Measurements from ENCODE around the gene ADK.

The ADK gene

GRCh38 chr10:74306227-74306982, 155.4 kb downstream of the ADK start:
- no peak for TF ChIP-seq CTCF (IDR thresholded peaks at IDR 0.05)
- H3K36me3 ChIP-seq, result no peaks in the 10 kb centered on the region
- H3K9me3 ChIP-seq, result no peaks in the 10 kb centered on the region
- intact Hi-C loops (cut with DNase I; ENCODE audit: low total_unique reads), result no loop called here
- H3K27ac ChIP-seq, result peak overlapping the region; percentile 59 to 73
- DNase-seq, result no peak
- H3K27me3 ChIP-seq, result no peaks in the 10 kb centered on the region
- peaks cover 0 to 48% (median 10%) of the 10 kb centered on the region in 4 donors for H3K4me1 ChIP-seq
- H3K4me3 ChIP-seq, result no peak overlapping the region

GRCh38 chr10:74307061-74307651, 156.1 kb downstream of the ADK start:
- Histone ChIP-seq H3K27ac (peak overlapping the region; percentile 59 to 73), H3K27me3 (no peaks in the 10 kb centered on the region), H3K36me3 (no peaks in the 10 kb centered on the region), H3K4me1 (peaks cover 0 to 48% (median 10%) of the 10 kb centered on the region in 4 donors), H3K9me3 (no peaks in the 10 kb centered on the region), H3K4me3 (no peak overlapping the region)
- no peak for DNase-seq
- intact Hi-C loops (cut with DNase I; ENCODE audit: low total_unique reads), result no loop called here
- TF ChIP-seq CTCF (IDR thresholded peaks at IDR 0.05), result no peak

- Histone ChIP-seq H3K4me1 (peaks cover 0 to 43% (median 10%) of the 10 kb centered on the region in 4 donors), H3K27me3 (no peaks in the 10 kb centered on the region), H3K36me3 (no peaks in the 10 kb centered on the region), H3K27ac (no peak overlapping the region), H3K4me3 (no peak overlapping the region), H3K9me3 (no peaks in the 10 kb centered on the region)
- no peak for DNase-seq
- TF ChIP-seq CTCF (IDR thresholded peaks at IDR 0.05), result no peak
- intact Hi-C loops (cut with DNase I; ENCODE audit: low total_unique reads), result no loop called here
Measured at GRCh38 chr10:74310652-74311257, 159.7 kb downstream of the ADK start.

- intact Hi-C loops (cut with DNase I; ENCODE audit: low total_unique reads), result no loop called here
- no peak for DNase-seq
- H3K9me3 ChIP-seq, result peaks cover 0 to 1% (median 0%) of the 10 kb centered on the region in 3 donors
- H3K27me3 ChIP-seq, result no peaks in the 10 kb centered on the region
- TF ChIP-seq CTCF (IDR thresholded peaks at IDR 0.05), result no peak
- H3K36me3 ChIP-seq, result peaks cover 0 to 4% (median 0%) of the 10 kb centered on the region in 3 donors
- peak overlapping the region; percentile 28 to 31 for H3K4me3 ChIP-seq
- H3K4me1 ChIP-seq, result peaks cover 0 to 13% (median 0%) of the 10 kb centered on the region in 4 donors
- H3K27ac ChIP-seq, result peak overlapping the region in 1 of 2 donors; percentile 15
Measured at GRCh38 chr10:74314166-74314565, 163.1 kb downstream of the ADK start.

- no peak overlapping the region for H3K27ac ChIP-seq
- no peaks in the 10 kb centered on the region for H3K4me1 ChIP-seq
- no peak overlapping the region for H3K4me3 ChIP-seq
- intact Hi-C loops (cut with DNase I; ENCODE audit: low total_unique reads), result no loop called here
- DNase-seq, result no peak
- no peak for TF ChIP-seq CTCF (IDR thresholded peaks at IDR 0.05)
- H3K9me3 ChIP-seq, result peaks cover 0 to 17% (median 0%) of the 10 kb centered on the region in 3 donors
- peaks cover 0 to 6% (median 0%) of the 10 kb centered on the region in 3 donors for H3K36me3 ChIP-seq
- no peaks in the 10 kb centered on the region for H3K27me3 ChIP-seq
Measured at GRCh38 chr10:74320026-74320425, 169.0 kb downstream of the ADK start.
